GM13977 (cell line): Measurements from ENCODE around the gene RARA.

Source experiments
- DNase-seq: peaks from one replicate; pipeline ENCODE4 v3.0.0; 2012; ENCODE audit warnings: low spot score
- CTCF ChIP-seq: IDR thresholded peaks from 2 replicates; pipeline ENCODE4 v1.5.1; 2012; ENCODE audit warnings: mild to moderate bottlenecking, control low read depth; ENCODE audit not compliant: insufficient read depth; ENCODE audit errors: extremely low read depth, missing control alignments
- in situ Hi-C: fragments of 300-500 bp; cut with MboI; formaldehyde crosslinking; loops from one replicate; pipeline ENCODE4 v1.12.0; 2022; ENCODE audit warnings: low sequenced_read_pairs, low pct_unique_long_range_greater_than_20kb, mixed read lengths, inconsistent platforms; ENCODE audit not compliant: unreplicated experiment

RARA gene

GRCh38 chr17:40319651-40320540 lies 10.9 kb downstream of the RARA start:
- no peak for TF ChIP-seq CTCF
- in situ Hi-C loops: no loop called here
- DNase-seq: no peak

- no peak for TF ChIP-seq CTCF
- no peak for DNase-seq
- in situ Hi-C loops: no loop called here
Measured at GRCh38 chr17:40320756-40321523, 12.0 kb downstream of the RARA start.

GRCh38 chr17:40321524-40321929 lies 12.5 kb downstream of the RARA start:
- in situ Hi-C loops: no loop called here
- DNase-seq: no peak
- no peak for TF ChIP-seq CTCF

GRCh38 chr17:40321961-40322357 lies 13.0 kb downstream of the RARA start:
- in situ Hi-C loops: no loop called here

GRCh38 chr17:40322358-40323315 lies 13.7 kb downstream of the RARA start:
- in situ Hi-C loops: no loop called here
- no peak for TF ChIP-seq CTCF
- DNase-seq: peak; percentile 89

More at GRCh38 chr17:40321961-40322357, 13.0 kb downstream of the RARA start:
- DNase-seq: no peak
- no peak for TF ChIP-seq CTCF
